GM12875 (cell line): ENCODE data around the gene YPEL3.
A peak's percentile ranks its signal among the peaks of the same experiment; 100 is the strongest.

ENCODE experiments used
- H3K4me3 ChIP-seq: one replicate; pipeline ENCODE4 v1.5.1; 2011; ENCODE audit warnings: low read depth, low read length, control low read depth
- TF ChIP-seq, protein P1 (sequence below): IDR thresholded peaks from 2 replicates; pipeline ENCODE4 v1.5.1; 2011; ENCODE audit warnings: low read depth, mild to moderate bottlenecking, control low read depth, inconsistent platforms, low read length, moderate library complexity, borderline replicate concordance; ENCODE audit not compliant: insufficient read depth

YPEL3 gene, protein sequence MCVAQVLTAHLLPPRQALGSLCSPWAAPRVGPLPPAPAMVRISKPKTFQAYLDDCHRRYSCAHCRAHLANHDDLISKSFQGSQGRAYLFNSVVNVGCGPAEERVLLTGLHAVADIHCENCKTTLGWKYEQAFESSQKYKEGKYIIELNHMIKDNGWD

DNA sequence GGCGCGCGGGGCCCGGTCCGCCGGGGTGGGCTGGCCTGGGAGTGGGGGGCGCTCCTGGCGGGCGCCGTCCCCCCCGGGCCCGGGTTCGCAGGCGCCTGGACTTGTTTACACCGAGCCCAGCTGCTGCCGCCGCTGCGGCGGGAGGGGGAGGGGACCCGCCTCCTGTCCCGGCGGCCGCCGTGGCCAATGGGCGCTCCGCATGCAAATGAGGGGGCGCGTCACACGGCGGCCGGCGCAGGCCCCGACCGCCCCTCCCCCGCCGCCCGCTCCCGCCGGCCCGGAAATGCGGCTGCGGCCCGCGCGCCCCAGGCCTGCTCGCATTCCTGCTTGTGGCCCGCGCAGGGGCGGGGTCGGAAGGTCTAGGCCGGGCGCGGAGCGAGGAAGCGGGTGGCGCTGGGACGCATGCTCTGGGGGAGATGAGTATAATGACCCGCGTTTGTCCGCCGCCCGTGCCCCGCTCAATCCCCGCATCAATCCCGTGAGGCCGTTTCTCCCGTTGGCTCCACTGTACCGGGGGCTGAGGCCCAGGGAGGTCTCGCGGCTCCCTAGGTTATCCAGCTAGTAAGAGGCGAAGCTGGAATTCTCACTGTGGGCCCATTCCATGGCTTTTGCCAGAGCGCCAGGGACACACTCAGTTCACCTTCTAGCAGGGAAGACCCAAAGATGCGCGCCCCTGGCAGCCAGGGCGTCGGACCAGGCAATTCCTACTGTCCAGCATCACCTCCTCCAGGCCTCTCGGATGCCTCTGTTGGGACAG is at the start of gene YPEL3:
TSS of gene YPEL3 (minus strand) at position 109 of the 757 bp plus-strand sequence. CDS start 731 bp downstream, outside the sequence.
- TF ChIP-seq, protein P1, sequence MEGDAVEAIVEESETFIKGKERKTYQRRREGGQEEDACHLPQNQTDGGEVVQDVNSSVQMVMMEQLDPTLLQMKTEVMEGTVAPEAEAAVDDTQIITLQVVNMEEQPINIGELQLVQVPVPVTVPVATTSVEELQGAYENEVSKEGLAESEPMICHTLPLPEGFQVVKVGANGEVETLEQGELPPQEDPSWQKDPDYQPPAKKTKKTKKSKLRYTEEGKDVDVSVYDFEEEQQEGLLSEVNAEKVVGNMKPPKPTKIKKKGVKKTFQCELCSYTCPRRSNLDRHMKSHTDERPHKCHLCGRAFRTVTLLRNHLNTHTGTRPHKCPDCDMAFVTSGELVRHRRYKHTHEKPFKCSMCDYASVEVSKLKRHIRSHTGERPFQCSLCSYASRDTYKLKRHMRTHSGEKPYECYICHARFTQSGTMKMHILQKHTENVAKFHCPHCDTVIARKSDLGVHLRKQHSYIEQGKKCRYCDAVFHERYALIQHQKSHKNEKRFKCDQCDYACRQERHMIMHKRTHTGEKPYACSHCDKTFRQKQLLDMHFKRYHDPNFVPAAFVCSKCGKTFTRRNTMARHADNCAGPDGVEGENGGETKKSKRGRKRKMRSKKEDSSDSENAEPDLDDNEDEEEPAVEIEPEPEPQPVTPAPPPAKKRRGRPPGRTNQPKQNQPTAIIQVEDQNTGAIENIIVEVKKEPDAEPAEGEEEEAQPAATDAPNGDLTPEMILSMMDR: no peak
- peak within 1 kb of the TSS; percentile 35 for H3K4me3 ChIP-seq

DNA sequence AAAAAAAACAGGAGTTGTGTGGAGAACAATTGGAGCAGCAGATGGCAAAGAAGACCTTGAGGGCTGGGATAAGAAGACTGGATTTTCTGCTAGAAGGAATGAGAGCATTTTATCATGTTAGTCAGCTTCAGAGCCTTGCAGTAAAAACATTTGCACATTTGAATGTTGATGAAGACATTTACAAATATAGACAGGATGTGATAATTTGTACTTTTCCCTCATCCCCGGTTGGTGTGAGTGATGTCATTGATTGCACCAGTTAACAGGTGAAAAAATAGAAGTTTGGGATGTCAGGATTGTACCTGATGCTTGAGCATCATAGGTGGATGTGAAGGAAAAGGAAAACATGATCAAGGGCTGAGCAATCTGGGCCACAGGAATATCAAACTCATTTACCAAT is 49.6 kb upstream of the YPEL3 start:
- no peak overlapping the region for H3K4me3 ChIP-seq

DNA sequence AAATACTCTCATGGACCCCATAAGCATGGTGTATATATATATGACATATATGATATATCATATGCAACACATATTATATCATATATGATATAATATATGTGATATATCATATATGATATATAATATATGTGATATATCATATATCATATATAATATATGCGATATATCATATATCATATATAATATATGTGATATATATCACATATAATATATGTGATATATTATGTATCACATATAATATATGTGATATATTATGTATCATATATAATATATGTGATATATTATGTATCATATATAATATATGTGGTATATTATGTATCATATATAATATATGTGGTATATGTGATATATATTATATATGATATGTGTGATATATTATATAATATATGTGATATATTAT is 48.9 kb upstream of the YPEL3 start:
- H3K4me3 ChIP-seq: no peak overlapping the region
- TF ChIP-seq, protein P1: no peak

More for the DNA sequence above, 49.6 kb upstream of the YPEL3 start:
- TF ChIP-seq, protein P1: no peak

DNA sequence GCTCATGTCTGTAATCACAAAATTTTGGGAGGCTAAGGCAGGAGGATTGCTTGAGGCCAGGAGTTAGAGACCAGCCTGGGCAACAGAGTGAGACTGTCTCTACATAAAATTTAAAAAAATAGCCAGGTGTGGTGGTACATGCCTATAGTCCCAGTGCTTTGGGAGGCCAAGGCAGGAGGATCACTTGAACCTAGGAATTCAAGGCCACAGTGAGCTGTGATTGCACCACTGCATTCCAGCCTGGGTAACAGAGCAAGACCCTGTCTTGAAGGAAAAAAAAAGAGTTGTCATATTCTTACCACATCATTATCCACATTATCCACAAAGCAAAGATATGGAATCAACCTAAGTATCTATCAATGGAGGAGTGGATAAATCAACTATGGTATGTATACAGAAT is 48.0 kb upstream of the YPEL3 start:
- H3K4me3 ChIP-seq: no peak overlapping the region
- TF ChIP-seq, protein P1: no peak

DNA sequence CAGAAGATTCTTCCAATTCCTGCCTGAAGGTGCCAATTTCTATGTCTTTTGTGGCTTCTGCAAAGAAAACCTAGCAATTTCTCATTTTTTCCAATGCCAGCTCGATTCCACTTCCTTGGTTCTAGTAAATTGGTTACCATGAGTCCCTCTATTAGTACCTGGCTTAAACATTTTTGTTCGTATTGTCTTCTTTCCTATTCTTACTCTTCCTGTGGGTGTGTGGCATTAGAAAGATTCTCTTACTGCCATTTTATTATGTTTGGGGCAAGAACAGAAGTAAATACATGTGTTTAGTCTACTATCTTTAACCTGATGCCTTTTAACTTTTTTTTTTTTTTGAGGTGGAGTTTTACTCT is 47.3 kb upstream of the YPEL3 start:
- H3K4me3 ChIP-seq: no peak overlapping the region
- TF ChIP-seq, protein P1: no peak

DNA sequence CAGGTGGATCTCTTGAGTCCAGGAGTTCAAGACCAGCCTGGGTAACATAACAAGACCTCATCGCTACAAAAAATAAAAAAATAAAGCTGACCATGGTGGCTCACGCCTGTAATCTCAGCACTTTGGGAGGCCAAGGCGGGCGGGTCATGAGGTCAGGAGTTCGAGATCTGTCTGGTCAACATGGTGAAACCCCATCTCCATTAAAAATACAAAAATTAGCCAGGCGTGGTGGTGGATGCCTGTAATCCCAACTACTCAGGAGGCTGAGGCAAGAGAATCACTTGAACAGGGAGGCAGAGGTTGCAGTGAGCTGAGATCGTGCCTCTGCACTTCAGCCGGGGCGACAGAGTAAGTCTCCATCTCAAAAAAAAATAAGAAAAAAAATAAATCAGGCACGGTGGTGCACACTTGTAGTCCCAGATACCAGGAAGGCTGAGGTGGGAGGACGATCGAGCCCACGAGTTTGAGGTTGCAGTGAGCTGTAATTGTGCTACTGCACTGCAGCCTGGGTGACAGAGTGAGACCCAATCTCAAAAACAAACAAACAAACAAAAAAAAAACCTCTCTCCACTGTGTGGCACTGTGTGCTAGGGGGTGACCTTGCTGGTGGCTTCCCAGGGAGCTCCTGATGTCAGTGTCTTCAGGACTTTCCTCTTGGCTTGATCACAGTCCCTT is 46.8 kb upstream of the YPEL3 start:
- no peak overlapping the region for H3K4me3 ChIP-seq
- TF ChIP-seq, protein P1: peak; percentile 47; the same call in 1 of the 2 replicates

DNA sequence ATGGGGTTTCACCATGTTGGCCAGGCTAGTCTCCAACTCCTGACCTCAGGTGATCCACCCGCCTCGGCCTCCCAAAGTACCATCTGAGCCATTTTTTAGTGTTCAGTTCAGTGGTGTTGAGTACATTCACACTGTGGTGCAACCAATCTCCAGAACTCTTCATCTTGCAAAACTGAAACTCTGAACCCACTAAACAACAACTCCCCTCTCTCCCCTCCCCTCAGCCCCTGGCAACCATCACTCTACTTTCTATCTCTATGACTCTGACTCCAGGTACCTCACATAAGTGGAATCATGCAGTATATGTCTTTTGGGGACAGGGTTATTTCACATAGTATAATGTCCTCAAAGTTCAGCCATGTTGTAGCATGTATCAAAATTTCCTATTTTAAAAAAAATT is 45.7 kb upstream of the YPEL3 start:
- TF ChIP-seq, protein P1: no peak
- H3K4me3 ChIP-seq: no peak overlapping the region
